ENCODE data around the gene LARP4.

DNA sequence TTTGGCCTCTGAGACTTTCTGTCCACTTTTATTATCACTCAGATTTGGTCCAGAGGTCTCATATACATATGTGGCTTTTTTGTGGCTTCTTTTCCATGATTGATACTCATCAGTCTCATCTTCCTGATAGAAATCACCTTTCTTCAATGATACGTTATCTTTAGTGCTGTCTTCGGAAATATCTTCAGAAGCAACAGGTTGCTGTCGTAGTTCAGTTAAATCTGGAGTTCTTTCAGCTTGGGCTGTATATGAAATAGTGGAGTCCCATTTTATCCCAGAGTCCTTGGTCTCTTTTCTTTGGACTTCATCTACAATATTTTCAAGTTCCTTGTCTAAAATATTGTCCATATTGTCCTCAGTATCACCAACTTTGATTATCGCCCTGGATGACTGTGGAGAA, 45.3 kb upstream of the LARP4 start:
- TF ChIP-seq, protein P1, sequence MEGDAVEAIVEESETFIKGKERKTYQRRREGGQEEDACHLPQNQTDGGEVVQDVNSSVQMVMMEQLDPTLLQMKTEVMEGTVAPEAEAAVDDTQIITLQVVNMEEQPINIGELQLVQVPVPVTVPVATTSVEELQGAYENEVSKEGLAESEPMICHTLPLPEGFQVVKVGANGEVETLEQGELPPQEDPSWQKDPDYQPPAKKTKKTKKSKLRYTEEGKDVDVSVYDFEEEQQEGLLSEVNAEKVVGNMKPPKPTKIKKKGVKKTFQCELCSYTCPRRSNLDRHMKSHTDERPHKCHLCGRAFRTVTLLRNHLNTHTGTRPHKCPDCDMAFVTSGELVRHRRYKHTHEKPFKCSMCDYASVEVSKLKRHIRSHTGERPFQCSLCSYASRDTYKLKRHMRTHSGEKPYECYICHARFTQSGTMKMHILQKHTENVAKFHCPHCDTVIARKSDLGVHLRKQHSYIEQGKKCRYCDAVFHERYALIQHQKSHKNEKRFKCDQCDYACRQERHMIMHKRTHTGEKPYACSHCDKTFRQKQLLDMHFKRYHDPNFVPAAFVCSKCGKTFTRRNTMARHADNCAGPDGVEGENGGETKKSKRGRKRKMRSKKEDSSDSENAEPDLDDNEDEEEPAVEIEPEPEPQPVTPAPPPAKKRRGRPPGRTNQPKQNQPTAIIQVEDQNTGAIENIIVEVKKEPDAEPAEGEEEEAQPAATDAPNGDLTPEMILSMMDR (IDR thresholded peaks at IDR 0.05), result no peak
- TF ChIP-seq POLR2AphosphoS5 (IDR thresholded peaks at IDR 0.05; ENCODE audit: low read depth, low read length), result no peak
- TF ChIP-seq, protein P2, sequence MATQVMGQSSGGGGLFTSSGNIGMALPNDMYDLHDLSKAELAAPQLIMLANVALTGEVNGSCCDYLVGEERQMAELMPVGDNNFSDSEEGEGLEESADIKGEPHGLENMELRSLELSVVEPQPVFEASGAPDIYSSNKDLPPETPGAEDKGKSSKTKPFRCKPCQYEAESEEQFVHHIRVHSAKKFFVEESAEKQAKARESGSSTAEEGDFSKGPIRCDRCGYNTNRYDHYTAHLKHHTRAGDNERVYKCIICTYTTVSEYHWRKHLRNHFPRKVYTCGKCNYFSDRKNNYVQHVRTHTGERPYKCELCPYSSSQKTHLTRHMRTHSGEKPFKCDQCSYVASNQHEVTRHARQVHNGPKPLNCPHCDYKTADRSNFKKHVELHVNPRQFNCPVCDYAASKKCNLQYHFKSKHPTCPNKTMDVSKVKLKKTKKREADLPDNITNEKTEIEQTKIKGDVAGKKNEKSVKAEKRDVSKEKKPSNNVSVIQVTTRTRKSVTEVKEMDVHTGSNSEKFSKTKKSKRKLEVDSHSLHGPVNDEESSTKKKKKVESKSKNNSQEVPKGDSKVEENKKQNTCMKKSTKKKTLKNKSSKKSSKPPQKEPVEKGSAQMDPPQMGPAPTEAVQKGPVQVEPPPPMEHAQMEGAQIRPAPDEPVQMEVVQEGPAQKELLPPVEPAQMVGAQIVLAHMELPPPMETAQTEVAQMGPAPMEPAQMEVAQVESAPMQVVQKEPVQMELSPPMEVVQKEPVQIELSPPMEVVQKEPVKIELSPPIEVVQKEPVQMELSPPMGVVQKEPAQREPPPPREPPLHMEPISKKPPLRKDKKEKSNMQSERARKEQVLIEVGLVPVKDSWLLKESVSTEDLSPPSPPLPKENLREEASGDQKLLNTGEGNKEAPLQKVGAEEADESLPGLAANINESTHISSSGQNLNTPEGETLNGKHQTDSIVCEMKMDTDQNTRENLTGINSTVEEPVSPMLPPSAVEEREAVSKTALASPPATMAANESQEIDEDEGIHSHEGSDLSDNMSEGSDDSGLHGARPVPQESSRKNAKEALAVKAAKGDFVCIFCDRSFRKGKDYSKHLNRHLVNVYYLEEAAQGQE (IDR thresholded peaks at IDR 0.05; ENCODE audit: insufficient read depth in 1 of 2, low read depth in 2 of 2, low read length in 1 of 2), result no peak
